NCI-H146 (cell line): ENCODE measurements around the gene IL17REL.

Source experiments
- DNase-seq: peaks from one replicate; lab custom pipeline; 2025; lab: John Stamatoyannopoulos, UW

IL17REL gene

DNA sequence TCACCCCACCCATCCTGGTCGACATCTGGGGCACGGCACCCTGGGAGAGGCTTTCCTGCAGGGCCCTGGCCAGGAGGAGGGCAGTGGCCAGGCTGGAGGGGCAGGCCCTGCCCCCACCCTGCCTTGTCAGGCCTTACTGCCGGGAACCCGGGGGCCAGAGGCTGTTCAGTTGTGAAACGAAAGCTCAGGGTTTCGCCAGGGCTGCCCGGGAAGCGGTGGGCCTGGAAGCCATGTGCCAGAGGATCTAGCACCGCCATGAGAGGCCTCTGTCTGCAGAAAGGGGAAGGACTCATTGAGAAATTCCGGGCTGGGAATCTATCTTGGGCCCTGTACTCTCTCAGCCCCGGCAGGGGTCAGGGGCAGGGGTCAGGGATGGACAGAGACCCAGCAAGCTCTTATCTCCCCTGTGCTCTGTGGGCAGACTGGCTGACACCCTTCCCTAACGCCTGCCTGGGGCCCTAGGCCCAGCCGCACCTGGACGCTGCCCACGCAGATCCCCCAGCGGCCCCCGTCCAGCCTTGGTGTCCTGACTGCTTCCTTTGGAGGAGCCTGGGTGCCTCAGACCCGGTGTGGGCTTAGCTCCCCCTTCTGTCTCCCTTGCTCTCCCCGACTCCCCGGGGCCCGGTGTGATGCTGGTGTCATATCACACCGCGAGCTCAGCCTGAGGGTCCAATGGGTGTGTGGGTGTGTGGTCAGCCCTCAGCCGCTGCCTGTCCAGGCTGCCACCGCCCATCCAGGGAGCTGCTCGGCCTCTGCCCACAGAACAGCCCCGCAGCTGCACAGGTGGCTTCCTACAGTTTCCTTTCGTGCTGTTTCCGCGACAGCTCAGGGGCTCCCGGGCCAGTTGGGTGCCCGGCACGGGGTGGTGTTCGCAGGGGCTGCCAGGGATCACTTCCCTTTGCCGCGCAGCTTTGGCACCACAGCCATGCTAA is 45.5 kb downstream of the IL17REL start:
- no peak for DNase-seq

DNA sequence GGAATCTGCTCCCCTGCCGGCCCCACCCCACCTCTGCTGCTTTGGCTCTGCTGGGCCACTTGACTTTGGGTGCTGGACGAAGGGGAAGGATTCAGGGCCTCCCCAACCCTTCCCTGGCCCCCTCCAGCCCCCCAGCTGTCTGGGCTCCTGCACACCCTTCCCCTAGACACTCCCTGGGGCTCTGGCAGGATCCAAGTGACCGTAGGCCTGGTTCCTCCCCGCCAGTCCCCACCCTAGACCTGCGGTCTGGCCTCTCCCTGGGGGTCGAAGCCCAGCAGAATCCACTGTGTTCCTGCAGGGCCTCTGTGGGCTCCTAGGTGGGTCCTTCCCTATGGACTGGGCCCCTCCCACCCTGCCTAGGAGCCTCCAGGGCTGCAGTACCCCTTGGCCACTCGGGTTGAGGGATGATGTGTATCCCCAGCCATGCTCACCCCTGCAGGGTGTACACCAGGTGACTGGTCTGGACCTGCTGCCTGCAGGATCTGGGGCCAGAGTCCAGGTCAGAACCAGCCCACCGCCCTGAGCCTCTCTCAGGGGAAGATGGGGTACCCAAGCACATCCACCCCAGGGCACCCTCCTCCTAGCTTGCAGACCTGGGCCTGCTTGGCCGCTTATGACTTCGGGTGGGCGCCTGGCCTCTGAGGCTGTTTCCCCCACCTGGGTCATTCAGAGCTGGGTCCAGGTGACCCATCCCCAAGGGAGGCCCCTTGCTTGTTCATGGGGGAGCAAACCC is 46.4 kb downstream of the IL17REL start:
- DNase-seq: no peak

DNA sequence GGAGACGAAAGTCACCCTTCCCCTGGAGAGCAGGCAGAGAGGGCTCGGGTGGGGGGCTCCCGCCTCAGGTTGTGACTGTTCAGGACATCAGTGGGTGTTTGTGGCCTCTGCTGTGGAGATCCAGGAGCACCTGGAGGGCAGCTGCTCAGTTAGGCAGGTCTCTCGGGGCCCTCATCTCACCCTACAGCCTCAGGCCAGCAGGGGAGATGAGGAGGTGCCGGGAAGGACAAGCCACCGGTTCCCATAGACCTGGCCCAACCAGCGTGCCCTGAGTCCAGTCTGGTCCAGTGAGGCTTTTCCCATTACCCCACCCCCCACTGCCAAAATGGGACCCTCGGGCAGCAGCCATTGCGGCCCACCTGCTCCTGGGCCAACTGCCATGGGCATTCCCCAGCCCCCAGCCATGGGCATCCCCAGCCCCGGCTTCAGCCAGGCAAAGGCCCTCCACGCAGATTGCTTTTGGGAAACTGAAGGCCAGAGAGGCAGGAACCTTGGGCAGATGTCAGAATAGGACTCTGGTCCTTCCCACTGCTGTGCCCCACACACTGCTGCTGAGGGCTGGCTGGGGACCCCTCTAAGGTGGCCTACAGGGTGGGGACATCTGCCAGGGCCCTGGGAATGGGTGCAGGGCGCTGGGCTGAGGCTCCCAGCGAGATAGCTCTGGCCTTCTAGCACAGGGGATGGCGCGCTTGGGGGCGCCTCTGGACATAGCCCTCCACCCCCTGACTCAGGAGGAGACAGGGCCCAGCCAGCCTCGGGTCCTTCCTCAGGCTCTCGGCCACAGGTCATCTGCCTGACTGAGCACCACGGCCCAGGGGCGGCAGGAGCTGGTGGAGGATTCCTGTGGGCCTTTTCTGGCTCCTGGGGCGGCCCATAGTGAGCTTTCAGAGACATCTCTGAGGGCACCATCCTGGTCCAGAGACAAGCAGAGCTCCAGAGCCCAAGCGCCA is 47.2 kb downstream of the IL17REL start:
- no peak for DNase-seq

DNA sequence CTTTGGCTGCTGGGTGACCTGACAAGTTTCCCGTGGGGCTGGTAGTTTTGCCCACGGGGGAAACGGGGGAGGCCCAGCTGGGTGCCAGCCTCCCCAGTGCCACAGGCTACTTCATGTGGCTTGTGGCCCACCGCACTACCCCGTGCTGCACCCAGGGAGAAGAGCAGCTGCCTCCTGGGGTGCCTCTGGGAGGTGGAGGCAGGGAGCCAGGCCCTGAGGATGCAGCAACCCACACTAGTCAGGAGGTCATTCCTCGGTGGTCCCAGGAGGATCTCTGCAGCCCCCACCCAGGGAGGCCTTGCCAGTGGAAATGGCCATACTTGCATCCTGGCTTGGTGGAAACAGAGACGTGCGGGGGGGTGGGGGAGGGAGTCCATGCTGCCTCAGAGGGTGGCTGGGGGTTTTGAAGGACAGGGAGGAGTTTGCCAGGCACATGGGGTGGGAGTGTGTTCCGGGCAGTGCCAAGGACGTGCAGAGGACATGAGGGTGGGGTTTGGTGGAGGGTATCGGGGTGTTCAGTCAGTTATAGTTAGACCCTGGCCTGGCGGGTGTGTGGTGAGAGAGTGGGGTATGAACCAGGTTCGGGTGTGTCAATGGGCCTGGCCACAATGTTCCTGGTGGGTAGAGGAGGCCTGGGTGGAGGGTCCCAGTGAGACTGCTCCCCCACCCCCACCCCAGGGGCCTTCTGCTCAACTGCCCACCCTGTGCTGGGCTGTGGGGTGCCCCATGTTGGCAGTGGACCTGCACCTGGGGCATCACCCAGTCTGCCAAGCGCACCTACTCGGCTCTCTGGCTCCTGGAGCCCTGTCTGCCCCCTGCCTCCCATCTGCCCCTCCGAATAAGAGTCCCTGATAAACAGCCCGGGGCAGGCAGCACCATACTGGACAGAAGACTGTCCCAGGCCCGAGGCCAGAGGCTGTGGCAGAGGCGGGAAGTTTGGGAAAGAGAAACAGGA is 48.2 kb downstream of the IL17REL start:
- no peak for DNase-seq

DNA sequence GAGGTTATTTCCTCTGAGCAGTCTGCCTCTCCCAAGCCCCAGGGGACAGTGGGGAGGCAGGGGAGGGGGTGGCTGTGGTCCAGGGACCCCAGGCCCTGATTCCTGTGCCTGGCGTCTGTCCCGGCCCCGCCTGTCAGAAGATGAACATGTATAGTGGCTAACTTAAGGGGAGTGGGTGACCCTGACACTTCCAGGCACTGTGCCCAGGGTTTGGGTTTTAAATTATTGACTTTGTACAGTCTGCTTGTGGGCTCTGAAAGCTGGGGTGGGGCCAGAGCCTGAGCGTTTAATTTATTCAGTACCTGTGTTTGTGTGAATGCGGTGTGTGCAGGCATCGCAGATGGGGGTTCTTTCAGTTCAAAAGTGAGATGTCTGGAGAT is 48.9 kb downstream of the IL17REL start:
- no peak for DNase-seq

DNA sequence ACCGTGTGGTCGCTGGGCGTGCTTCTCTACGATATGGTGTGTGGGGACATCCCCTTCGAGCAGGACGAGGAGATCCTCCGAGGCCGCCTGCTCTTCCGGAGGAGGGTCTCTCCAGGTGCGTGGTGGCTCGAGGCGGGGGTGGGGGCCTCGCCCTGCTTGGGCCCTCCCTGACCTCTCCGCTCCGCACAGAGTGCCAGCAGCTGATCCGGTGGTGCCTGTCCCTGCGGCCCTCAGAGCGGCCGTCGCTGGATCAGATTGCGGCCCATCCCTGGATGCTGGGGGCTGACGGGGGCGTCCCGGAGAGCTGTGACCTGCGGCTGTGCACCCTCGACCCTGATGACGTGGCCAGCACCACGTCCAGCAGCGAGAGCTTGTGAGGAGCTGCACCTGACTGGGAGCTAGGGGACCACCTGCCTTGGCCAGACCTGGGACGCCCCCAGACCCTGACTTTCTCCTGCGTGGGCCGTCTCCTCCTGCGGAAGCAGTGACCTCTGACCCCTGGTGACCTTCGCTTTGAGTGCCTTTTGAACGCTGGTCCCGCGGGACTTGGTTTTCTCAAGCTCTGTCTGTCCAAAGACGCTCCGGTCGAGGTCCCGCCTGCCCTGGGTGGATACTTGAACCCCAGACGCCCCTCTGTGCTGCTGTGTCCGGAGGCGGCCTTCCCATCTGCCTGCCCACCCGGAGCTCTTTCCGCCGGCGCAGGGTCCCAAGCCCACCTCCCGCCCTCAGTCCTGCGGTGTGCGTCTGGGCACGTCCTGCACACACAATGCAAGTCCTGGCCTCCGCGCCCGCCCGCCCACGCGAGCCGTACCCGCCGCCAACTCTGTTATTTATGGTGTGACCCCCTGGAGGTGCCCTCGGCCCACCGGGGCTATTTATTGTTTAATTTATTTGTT is 49.6 kb downstream of the IL17REL start:
- DNase-seq: no peak

DNA sequence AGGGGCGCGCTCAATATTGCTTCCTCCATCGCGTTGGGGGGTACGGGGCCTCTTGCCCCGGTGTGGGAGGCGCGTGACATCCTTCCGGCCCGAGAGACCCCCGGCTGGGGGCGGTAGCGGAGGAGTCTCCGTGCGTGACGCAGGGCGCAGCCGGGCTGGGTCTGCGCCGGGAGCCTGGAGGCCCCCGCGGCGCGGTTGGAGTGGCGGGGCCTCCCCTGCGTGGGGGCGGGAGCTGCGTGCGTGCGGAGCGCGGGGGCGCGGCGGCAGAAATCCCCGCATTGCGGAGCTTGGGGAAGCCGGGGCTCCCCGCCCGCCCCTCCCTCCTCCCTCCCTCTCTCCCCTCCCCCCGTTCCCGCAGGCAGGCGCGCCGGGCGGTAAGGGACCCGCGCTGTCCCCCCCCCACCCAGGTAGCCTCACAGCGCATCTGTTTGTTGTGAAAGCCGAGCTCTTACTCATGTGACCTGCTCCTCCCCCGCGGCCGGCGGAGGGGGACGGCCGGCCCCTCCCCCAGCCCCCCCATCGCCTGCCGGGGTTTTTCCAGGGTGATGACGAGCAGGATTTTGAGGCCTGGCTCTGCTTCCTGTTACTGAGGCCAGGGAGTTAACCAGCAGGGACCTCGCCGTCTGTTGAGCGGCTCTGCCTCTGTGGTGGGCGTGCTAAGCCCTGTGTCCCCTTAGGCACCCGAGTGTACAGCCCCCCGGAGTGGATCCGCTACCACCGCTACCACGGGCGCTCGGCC is 50.4 kb downstream of the IL17REL start:
- DNase-seq: no peak

DNA sequence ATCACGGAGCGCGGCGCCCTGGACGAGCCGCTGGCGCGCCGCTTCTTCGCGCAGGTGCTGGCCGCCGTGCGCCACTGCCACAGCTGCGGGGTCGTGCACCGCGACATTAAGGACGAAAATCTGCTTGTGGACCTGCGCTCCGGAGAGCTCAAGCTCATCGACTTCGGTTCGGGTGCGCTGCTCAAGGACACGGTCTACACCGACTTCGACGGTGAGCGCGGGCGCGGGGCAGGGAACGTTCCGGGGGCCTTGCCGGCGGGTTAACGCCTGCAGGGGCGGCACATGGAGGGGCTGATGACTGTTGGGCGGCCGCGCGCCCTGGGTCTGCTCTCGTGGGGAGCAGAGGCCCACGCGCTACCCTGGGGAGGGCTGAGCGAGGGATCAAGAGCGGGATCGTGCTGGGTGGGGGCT is 51.0 kb downstream of the IL17REL start:
- no peak for DNase-seq

DNA sequence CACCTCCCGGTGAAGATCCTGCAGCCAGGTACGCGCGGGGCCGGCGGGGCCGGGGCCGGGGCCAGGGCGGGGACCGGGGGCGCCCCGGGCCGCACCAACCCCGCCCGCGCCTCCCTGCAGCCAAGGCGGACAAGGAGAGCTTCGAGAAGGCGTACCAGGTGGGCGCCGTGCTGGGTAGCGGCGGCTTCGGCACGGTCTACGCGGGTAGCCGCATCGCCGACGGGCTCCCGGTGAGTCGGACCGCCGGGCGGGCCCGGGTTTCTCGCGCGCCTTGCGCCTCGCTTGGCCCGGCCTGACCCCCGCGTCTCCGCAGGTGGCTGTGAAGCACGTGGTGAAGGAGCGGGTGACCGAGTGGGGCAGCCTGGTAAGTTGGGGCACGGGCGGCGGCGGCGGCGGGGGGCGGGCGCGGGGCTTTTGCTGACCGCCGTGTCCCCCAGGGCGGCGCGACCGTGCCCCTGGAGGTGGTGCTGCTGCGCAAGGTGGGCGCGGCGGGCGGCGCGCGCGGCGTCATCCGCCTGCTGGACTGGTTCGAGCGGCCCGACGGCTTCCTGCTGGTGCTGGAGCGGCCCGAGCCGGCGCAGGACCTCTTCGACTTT is 51.5 kb downstream of the IL17REL start:
- DNase-seq: peak; percentile 56

DNA sequence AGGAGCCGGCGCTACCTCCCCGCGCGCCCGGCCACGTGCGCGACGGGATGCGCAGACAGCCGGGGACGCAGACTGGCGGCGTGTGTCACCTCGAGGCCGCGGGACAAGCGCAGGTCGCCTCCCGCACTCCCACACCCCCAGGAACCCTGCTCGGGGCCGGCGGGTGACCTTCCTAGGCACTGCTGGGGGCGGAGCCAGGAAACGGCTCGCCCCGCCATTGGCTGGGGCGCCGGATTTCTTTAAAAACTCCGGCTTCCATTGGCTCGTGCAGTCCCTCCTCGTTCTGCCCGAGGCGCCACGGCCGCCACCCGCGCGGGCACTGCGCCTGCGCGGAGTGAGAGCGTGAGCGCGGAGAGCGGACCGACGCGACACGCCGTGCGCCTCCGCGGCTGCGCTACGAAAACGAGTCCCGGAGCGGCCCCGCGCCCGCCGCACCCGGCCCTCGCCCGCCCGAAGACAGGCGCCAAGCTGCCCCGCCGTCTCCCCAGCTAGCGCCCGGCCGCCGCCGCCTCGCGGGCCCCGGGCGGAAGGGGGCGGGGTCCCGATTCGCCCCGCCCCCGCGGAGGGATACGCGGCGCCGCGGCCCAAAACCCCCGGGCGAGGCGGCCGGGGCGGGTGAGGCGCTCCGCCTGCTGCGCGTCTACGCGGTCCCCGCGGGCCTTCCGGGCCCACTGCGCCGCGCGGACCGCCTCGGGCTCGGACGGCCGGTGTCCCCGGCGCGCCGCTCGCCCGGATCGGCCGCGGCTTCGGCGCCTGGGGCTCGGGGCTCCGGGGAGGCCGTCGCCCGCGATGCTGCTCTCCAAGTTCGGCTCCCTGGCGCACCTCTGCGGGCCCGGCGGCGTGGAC is 52.2 kb downstream of the IL17REL start, which contains the start of gene PIM3:
Gene PIM3, plus strand, starts transcription at position 614 of the 846 bp plus-strand sequence. Its CDS starts 176 bp downstream, at position 790.
- DNase-seq: peak; percentile 93

DNA sequence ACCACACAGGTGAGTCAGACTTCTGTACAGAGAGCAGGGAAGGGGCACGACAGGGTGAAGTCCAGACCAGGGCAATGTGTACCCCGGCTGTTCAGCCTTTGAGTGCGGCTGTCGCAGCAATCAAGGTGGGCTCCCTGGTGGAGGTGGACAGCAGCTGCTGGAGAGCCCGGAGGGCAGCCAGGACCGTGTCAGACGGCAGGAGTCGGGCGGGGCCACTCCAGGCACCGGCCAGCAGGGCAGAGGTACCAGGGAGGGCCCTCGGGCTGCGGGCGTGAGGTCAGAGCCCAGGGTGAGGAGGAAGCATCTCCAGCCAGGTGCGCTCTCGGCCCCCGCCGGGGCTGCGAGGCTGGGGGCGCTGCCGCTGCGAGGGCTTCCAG is 52.8 kb downstream of the IL17REL start:
- DNase-seq: no peak

DNA sequence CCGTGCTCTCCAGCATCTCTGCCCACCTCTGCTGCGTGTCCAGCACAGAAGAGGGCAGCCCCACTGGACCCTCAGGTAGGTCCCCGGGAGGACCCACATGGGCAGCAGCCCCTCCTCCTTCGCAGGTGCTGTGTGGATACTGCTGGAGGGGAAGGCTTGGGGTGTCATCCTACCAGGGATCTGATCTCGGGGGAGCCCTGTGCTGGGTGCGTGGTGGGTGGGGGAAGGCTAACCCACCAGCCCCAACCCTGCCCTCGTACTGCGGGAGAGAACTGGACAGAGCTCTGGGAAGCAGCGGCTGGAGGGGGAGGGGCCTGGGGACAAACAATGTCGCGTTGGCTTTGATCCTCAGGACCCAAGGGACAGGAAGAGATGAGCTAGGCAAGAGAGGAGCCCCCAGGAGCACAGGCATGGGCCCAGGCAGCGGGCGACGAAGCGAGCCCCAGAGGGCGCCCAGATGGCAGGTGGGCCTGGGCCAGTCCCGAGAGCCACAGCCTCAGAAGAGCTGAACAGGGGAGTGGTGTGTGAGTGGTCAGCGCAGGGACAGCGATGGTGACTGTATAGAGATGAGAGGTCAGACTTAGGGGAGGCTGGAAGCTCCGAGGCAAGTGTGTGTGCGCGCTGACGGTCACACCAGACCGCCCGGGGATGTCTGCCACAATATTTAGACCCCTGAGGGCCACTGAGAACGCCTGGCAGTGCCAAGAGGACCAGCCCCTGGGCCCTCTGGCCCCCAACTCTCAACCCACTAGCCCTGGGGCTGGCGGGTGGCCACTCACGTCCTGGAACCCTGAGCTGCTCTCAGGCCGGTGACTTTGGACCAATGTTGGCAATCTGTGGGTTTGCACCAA is 53.4 kb downstream of the IL17REL start:
- no peak for DNase-seq

DNA sequence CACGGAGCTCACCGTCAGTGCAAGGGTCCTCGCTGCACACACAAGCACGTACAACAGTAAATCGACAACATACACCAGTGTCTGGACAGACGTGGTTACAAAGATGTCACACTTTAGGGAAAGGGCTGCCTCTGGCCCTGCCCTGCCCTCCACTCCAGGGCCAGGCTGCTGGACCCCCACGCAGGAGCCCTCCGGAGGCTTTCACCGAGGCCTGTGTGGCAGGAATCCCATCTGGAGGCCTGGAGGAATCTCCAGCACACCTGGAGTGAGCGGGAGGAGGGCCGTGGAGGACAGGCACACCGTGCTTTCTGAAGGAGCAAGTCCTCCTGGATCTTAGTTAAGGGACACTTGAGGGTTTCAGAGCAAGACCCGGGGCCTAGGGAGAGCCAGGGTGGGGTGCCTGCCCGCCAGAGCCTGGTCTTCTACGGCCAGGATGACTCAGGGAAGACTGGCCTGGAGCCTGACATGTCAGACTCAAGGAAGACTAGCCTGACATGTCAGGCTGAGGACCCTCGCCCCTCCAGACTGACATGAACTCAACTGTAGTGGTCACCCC is 54.1 kb downstream of the IL17REL start:
- DNase-seq: no peak

DNA sequence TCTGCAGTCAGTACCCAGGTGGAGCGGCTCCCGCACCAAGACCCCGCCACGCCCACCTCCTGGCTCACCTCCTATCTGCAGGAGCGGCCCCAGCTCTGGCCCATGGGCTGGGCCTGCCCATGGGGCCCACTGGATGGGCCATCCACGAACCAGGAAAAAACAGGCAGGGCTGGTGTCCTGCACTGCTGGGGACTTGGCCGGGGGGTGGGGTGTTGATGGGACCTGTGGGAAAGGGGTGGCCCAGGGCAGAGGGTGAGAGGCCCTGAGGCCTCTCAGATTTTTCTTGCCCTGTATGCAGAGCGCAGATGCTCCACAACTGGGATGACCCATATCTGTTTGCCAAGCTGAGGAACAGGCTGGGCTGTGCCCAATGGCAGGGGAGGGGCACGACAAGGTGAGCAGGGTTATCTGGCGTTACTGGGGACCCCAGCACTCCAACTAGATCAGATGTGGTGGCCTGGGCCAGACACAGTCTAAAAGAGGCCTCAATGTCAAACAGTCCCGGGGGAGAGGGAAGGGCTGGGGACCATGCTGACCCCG is 54.7 kb downstream of the IL17REL start:
- DNase-seq: no peak

DNA sequence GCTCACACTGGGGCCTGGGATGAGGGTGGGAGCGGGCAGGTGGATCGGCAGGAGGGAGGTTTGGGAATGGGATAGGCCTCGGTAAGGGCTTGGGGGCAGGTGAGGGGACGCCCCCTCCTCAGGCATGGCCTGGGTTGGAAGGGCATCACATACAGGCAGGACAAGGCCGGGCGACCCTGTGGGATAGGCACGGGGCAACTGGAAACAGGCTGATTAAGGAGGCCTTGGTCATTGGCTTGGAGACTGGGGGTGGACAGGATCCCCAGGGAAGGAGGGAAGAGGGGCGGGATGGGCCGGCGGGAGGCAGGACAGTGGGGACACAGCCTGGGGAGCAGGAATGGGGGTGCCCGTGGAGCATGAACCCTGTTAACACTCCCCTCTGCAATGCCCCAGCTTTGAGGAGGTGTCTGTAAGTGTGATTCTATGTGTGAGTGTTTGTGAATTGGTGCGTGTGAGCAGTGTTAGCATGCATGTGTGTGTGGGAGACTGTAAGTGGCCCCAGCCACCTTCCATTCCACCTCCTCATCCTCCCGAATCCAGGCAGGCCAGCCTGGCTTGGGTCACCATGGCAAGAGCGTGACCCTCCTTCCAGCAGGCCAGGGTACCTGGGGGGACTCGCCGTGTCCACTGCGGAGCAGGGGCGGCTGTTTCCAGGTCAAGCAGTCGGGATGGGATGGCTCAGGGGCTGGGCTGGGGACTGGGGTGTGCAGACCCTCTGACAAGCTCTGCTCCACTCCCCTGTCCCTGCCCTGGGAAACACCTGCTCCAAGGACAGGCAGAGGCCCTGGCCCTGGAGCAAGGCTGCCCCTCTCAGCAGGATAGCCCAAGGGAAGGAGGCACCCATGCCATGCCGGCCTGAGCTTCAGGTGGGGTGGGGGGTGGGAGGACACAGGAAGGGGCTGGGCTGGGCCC is 55.4 kb downstream of the IL17REL start:
- no peak for DNase-seq
